NK-92 treated with Interleukin-12 subunit alpha and Interleukin-12 subunit beta, amount 100 ng/mL, for 24 hours (cell line): ENCODE data around the gene ACTRT2.

Experiments
- DNase-seq: peaks from one replicate; lab custom pipeline; 2025; lab: John Stamatoyannopoulos, UW

Gene ACTRT2

GRCh38 chr1:3069491-3070308, 48.4 kb downstream of the ACTRT2 start:
- DNase-seq = no peak

GRCh38 chr1:3070309-3070643, 49.0 kb downstream of the ACTRT2 start:
- no peak for DNase-seq

- no peak for DNase-seq
Observed at GRCh38 chr1:3070644-3071564, 49.6 kb downstream of the ACTRT2 start.

- no peak for DNase-seq
Observed at GRCh38 chr1:3071565-3072390, 50.5 kb downstream of the ACTRT2 start.
